NCI-H460 (cell line): ENCODE data around the gene TFPI. TPM values are rescaled to one million over a fixed set of nuclear protein-coding genes. Genes with fewer than 3 reads are reported as not detected.
"Not testable (repeated sequence)": the region's sequence is repeated elsewhere in the genome, so short reads cannot be mapped to it uniquely, and the experiment has no call there.

Source experiments
- DNase-seq: peaks from one replicate; pipeline ENCODE4 v3.0.0-alpha.2; 2016; ENCODE audit warnings: low read depth; ENCODE audit errors: extremely low read depth
- polyA plus RNA-seq: library from polyadenylated mRNA; depleted of rRNA; stranded (reverse); fragments of >200 nt; gene quantifications from 2 replicates; pipeline ENCODE4 v1.2.3, GENCODE V29; 2014; cell fraction: nucleus; rRNA removed
- total RNA-seq: library from RNA; depleted of rRNA; stranded (reverse); fragments of >200 nt; shearing (Covaris generic); gene quantifications from 2 replicates; pipeline ENCODE4 v1.2.3, GENCODE V29; 2014; rRNA removed

The TFPI gene
- 209 and 219 TPM in 2 replicates for total RNA-seq
- polyA plus RNA-seq = 106 and 110 TPM in 2 replicates

- no peak for DNase-seq
Measured at GRCh38 chr2:187554011-187554703, at the start of gene TFPI. TFPI (minus strand) TSS chr2:187554435; CDS start chr2:187503768, 50,667 bp downstream.

GRCh38 chr2:187594801-187595200 is 40.6 kb upstream of the TFPI start:
- no peak for DNase-seq

- DNase-seq = no peak
Measured at GRCh38 chr2:187593697-187594096, 39.5 kb upstream of the TFPI start.

GRCh38 chr2:187593098-187593497 is 38.9 kb upstream of the TFPI start:
- DNase-seq = no peak

GRCh38 chr2:187590175-187590574 is 35.9 kb upstream of the TFPI start:
- DNase-seq = no peak

GRCh38 chr2:187586011-187586641 is 31.9 kb upstream of the TFPI start:
- no peak for DNase-seq

- DNase-seq = peak; percentile 64
Measured at GRCh38 chr2:187581125-187581896, 27.1 kb upstream of the TFPI start.

- peak; percentile 77 for DNase-seq
Measured at GRCh38 chr2:187580462-187581124, 26.4 kb upstream of the TFPI start.

- DNase-seq = no peak
Measured at GRCh38 chr2:187577310-187577709, 23.1 kb upstream of the TFPI start.

- no peak for DNase-seq
Measured at GRCh38 chr2:187576906-187577305, 22.7 kb upstream of the TFPI start.

GRCh38 chr2:187575751-187576067 is 21.5 kb upstream of the TFPI start:
- DNase-seq = no peak

GRCh38 chr2:187574969-187575750 is 20.9 kb upstream of the TFPI start:
- no peak for DNase-seq

- DNase-seq = no peak
Measured at GRCh38 chr2:187573722-187574121, 19.5 kb upstream of the TFPI start.

GRCh38 chr2:187571996-187572395 is 17.8 kb upstream of the TFPI start:
- DNase-seq = not testable (repeated sequence)

- no peak for DNase-seq
Measured at GRCh38 chr2:187569571-187569970, 15.3 kb upstream of the TFPI start.

- no peak for DNase-seq
Measured at GRCh38 chr2:187569042-187569441, 14.8 kb upstream of the TFPI start.

- no peak for DNase-seq
Measured at GRCh38 chr2:187567126-187567525, 12.9 kb upstream of the TFPI start.

GRCh38 chr2:187566712-187567111 is 12.5 kb upstream of the TFPI start:
- DNase-seq = no peak

- DNase-seq = no peak
Measured at GRCh38 chr2:187566266-187566665, 12.0 kb upstream of the TFPI start.

- not testable (repeated sequence) for DNase-seq
Measured at GRCh38 chr2:187565618-187566017, 11.4 kb upstream of the TFPI start.
